ENCODE measurements around the gene INO80D. TPM values are rescaled to one million over a fixed set of nuclear protein-coding genes. Genes with fewer than 3 reads are reported as not detected.
A peak's percentile ranks its signal among the peaks of the same experiment; 100 is the strongest.

Gene INO80D
- total RNA-seq, 1 experiment from 2014 or later = 46.0 TPM

GRCh38 chr2:206088248-206088647 is 2.3 kb upstream of the INO80D start:
- Histone ChIP-seq H4K8ac (replicated peaks; ENCODE audit: insufficient read length, low read depth, low read length) (no peak overlapping the region), H3K9me3 (ENCODE audit: control insufficient read depth, low read depth, low read length) (no peaks in the 10 kb centered on the region), H3K79me1 (ENCODE audit: insufficient read depth, low read depth, low read length, poor library complexity, severe bottlenecking) (no peaks in the 10 kb centered on the region), H2BK12ac (ENCODE audit: insufficient read length, low read depth, low read length) (no peak overlapping the region), H4K5ac (ENCODE audit: insufficient read length, low read depth, low read length) (no peak overlapping the region), H4K91ac (ENCODE audit: insufficient read length, low read depth, low read length) (no peak overlapping the region), H3K27me3 (ENCODE audit: insufficient read depth, low read length) (no peaks in the 10 kb centered on the region), H2BK120ac (ENCODE audit: low read depth, low read length, poor library complexity, severe bottlenecking) (no peak overlapping the region), H2BK15ac (ENCODE audit: low read depth, low read length) (no peak overlapping the region), H3K23me2 (ENCODE audit: insufficient read length, low read depth, low read length, poor library complexity, severe bottlenecking) (no peaks in the 10 kb centered on the region), H3K56ac (ENCODE audit: insufficient read length, low read depth, low read length) (no peak overlapping the region), H3T11ph (ENCODE audit: low read length) (no peak overlapping the region), H2BK5ac (ENCODE audit: insufficient read length, low read length) (no peak overlapping the region), H2BK20ac (ENCODE audit: low read depth, low read length, poor library complexity, severe bottlenecking) (no peak overlapping the region), H3K14ac (ENCODE audit: insufficient read depth, low read length) (no peak overlapping the region), H3K79me2 (ENCODE audit: insufficient read depth, low read length) (peaks cover 6% of the 10 kb centered on the region; the same call in 1 of the 2 replicates), H3K4ac (ENCODE audit: low read depth, low read length) (no peak overlapping the region), H3K18ac (ENCODE audit: insufficient read length, low read depth, low read length) (no peak overlapping the region), H3K4me2 (ENCODE audit: insufficient read depth, insufficient read length, low read length) (no peak overlapping the region), H3K27ac (ENCODE audit: insufficient read length, low read depth, low read length) (no peak overlapping the region), H3K9ac (ENCODE audit: extremely low read depth, insufficient read length, low read length) (no peak overlapping the region), H3K4me1 (ENCODE audit: insufficient read depth, low read length) (no peaks in the 10 kb centered on the region; the same call in 1 of the 2 replicates), H2AK5ac (ENCODE audit: insufficient read length, low read length) (no peak overlapping the region), H2AFZ (ENCODE audit: low read length) (no peak overlapping the region), H4K20me1 (ENCODE audit: control insufficient read depth, insufficient read depth, insufficient read length) (no peaks in the 10 kb centered on the region), H3K23ac (ENCODE audit: insufficient read length, low read depth, low read length) (no peak overlapping the region)
- peak overlapping the region; percentile 65 to 96; a peak in 3 of 5 replicates for H3K4me3 Mint-ChIP-seq
- H3K27me3 Mint-ChIP-seq (ENCODE audit: low read depth) = no peaks in the 10 kb centered on the region
- H3K27ac Mint-ChIP-seq = no peak overlapping the region
- DNase-seq = no peak
- H3K36me3 Mint-ChIP-seq (ENCODE audit: insufficient read depth in 1 of 3, low read depth in 3 of 3) = peaks cover 12 to 37% (median 21%) of the 10 kb centered on the region in 3 experiments; a peak in 6 of 7 replicates
- TF ChIP-seq, protein P1, sequence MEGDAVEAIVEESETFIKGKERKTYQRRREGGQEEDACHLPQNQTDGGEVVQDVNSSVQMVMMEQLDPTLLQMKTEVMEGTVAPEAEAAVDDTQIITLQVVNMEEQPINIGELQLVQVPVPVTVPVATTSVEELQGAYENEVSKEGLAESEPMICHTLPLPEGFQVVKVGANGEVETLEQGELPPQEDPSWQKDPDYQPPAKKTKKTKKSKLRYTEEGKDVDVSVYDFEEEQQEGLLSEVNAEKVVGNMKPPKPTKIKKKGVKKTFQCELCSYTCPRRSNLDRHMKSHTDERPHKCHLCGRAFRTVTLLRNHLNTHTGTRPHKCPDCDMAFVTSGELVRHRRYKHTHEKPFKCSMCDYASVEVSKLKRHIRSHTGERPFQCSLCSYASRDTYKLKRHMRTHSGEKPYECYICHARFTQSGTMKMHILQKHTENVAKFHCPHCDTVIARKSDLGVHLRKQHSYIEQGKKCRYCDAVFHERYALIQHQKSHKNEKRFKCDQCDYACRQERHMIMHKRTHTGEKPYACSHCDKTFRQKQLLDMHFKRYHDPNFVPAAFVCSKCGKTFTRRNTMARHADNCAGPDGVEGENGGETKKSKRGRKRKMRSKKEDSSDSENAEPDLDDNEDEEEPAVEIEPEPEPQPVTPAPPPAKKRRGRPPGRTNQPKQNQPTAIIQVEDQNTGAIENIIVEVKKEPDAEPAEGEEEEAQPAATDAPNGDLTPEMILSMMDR (conservative IDR thresholded peaks at IDR 0.05) = no peak
- peaks cover 9 to 19% of the 10 kb centered on the region in 2 experiments for H3K4me1 Mint-ChIP-seq
- no peaks in the 10 kb centered on the region for H3K9me3 Mint-ChIP-seq

Measured in H9 (cell line).